GM23338 (cell line): ENCODE results near the gene LIMK2. TPM values are rescaled to one million over a fixed set of nuclear protein-coding genes. Genes with fewer than 3 reads are reported as not detected.
"Not testable (repeated sequence)": the region's sequence is repeated elsewhere in the genome, so short reads cannot be mapped to it uniquely, and the experiment has no call there.

ENCODE experiments used
- ATAC-seq: fragments of 200-7000 bp; cut with Tn5 transposase; 3 replicates; pipeline ENCODE4 v1.9.1; 2020
- DNase-seq: peaks from one replicate; pipeline ENCODE4 v3.0.0-alpha.2; 2015; ENCODE audit warnings: low spot score
- H2AFZ ChIP-seq: fragments of 200-600 bp; sonication (generic); 2 replicates; pipeline ENCODE4 v1.8.0; 2016; ENCODE audit warnings: antibody characterized with exemption, mild to moderate bottlenecking, moderate library complexity
- H3F3A ChIP-seq: fragments of 200-600 bp; sonication (generic); replicated peaks from 2 replicates; pipeline ENCODE4 v1.8.0; 2017; ENCODE audit warnings: antibody characterized with exemption, mixed run types, low read depth
- H3K27ac ChIP-seq: fragments of 200-600 bp; sonication (generic); 2 replicates; pipeline ENCODE4 v1.6.1; 2016; ENCODE audit warnings: low read depth
- H3K27me3 ChIP-seq: fragments of 200-600 bp; sonication (generic); 2 replicates; pipeline ENCODE4 v1.8.0; 2016; ENCODE audit warnings: mild to moderate bottlenecking, mixed run types, moderate library complexity; ENCODE audit not compliant: insufficient read depth
- H3K36me3 ChIP-seq: fragments of 200-600 bp; sonication (generic); 2 replicates; pipeline ENCODE4 v1.8.0; 2016; ENCODE audit warnings: mild to moderate bottlenecking; ENCODE audit not compliant: insufficient read depth
- H3K4me1 ChIP-seq: fragments of 200-600 bp; sonication (generic); 2 replicates; pipeline ENCODE4 v1.8.0; 2016; ENCODE audit warnings: mild to moderate bottlenecking, moderate library complexity; ENCODE audit not compliant: insufficient read depth
- H3K4me2 ChIP-seq: fragments of 200-600 bp; sonication (generic); 2 replicates; pipeline ENCODE4 v1.7.1; 2017; ENCODE audit warnings: mixed run types
- H3K4me3 ChIP-seq: fragments of 200-600 bp; sonication (generic); 2 replicates; pipeline ENCODE4 v1.6.1; 2016; ENCODE audit warnings: mixed run types
- H3K79me2 ChIP-seq: fragments of 200-600 bp; sonication (generic); replicated peaks from 2 replicates; pipeline ENCODE4 v1.8.0; 2017; ENCODE audit warnings: mild to moderate bottlenecking; ENCODE audit not compliant: insufficient read depth
- H3K9me2 ChIP-seq: fragments of 200-600 bp; sonication (generic); 2 replicates; pipeline ENCODE4 v1.8.0; 2017; ENCODE audit not compliant: insufficient read depth
- H4K20me1 ChIP-seq: fragments of 200-600 bp; sonication (generic); replicated peaks from 2 replicates; pipeline ENCODE4 v1.8.0; 2017; ENCODE audit warnings: mild to moderate bottlenecking; ENCODE audit not compliant: insufficient read depth
- H3K27ac Mint-ChIP-seq: 2 replicates; pipeline ENCODE4 v1.8.0; 2020; ENCODE audit warnings: inconsistent platforms, mild to moderate bottlenecking, moderate library complexity, mixed read lengths
- H3K27me3 Mint-ChIP-seq: 3 replicates; pipeline ENCODE4 v1.8.0; 2022; ENCODE audit warnings: low read depth, mild to moderate bottlenecking, moderate library complexity, mixed read lengths, inconsistent platforms; ENCODE audit not compliant: insufficient read depth, poor library complexity
- H3K36me3 Mint-ChIP-seq: 3 replicates; pipeline ENCODE4 v1.8.0; 2021; ENCODE audit warnings: low read depth, mild to moderate bottlenecking, inconsistent platforms, moderate library complexity, mixed read lengths
- H3K4me1 Mint-ChIP-seq: 3 replicates; pipeline ENCODE4 v1.8.0; 2020; ENCODE audit warnings: mild to moderate bottlenecking, inconsistent platforms, mixed read lengths
- H3K4me3 Mint-ChIP-seq: 3 replicates; pipeline ENCODE4 v1.8.0; 2021; ENCODE audit warnings: moderate library complexity, mild to moderate bottlenecking, inconsistent platforms, mixed read lengths
- H3K9me3 Mint-ChIP-seq: 3 replicates; pipeline ENCODE4 v1.8.0; 2020; ENCODE audit warnings: moderate library complexity, mild to moderate bottlenecking, inconsistent platforms, mixed read lengths
- CREB1 ChIP-seq: fragments of 250-450 bp; sonication (Bioruptor Pico); IDR thresholded peaks from 2 replicates; pipeline ENCODE4 v1.5.0; 2020; ENCODE audit warnings: low read depth, mild to moderate bottlenecking, moderate library complexity
- CTCF ChIP-seq, 2 experiments: fragments of 200-600 bp in 1 of 2; sonication (generic) in 1 of 2; conservative IDR thresholded peaks; 2 replicates each; pipeline versions ENCODE4 v1.5.1 to v1.6.1; 2016 to 2017; ENCODE audit warnings: antibody characterized with exemption in 2 of 2, low read depth in 2 of 2, mild to moderate bottlenecking in 2 of 2, moderate library complexity in 1 of 2
- EZH2 ChIP-seq: fragments of 200-600 bp; sonication (generic); IDR thresholded peaks from one replicate; pipeline ENCODE4 v1.8.0; 2017; ENCODE audit warnings: antibody characterized with exemption, mild to moderate bottlenecking, low read depth; ENCODE audit not compliant: unreplicated experiment
- JUNB ChIP-seq: IDR thresholded peaks from one replicate; pipeline ENCODE4 v1.6.1; 2016; ENCODE audit warnings: antibody characterized with exemption; ENCODE audit not compliant: unreplicated experiment
- NANOG ChIP-seq: IDR thresholded peaks from 2 replicates; pipeline ENCODE4 v1.6.1; 2016; ENCODE audit warnings: antibody characterized with exemption, borderline replicate concordance
- REST ChIP-seq: IDR thresholded peaks from one replicate; pipeline ENCODE4 v1.6.1; 2018; ENCODE audit warnings: antibody characterized with exemption; ENCODE audit not compliant: unreplicated experiment
- STAT1 ChIP-seq: IDR thresholded peaks from one replicate; pipeline ENCODE4 v1.6.1; 2016; ENCODE audit warnings: antibody characterized with exemption; ENCODE audit not compliant: unreplicated experiment
- ZNF331 ChIP-seq: fragments of 250-450 bp; sonication (Bioruptor Pico); IDR thresholded peaks from 2 replicates; pipeline ENCODE4 v1.5.0; 2020; ENCODE audit warnings: low read depth, mild to moderate bottlenecking, moderate library complexity
- ZNF462 ChIP-seq: fragments of 250-450 bp; sonication (Bioruptor Pico); IDR thresholded peaks from 2 replicates; pipeline ENCODE4 v1.5.0; 2020; ENCODE audit warnings: mild to moderate bottlenecking, moderate library complexity
- polyA plus RNA-seq: library from polyadenylated mRNA; unstranded; fragments of >200 nt; fragmentation: Nextera tagmentation; extraction: Ambion mirVana; gene quantifications from 2 replicates; pipeline ENCODE4 v1.2.1, GENCODE V29; 2016
- total RNA-seq: library from RNA; depleted of rRNA; stranded (reverse); fragments of >200 nt; shearing (Covaris generic); gene quantifications from 2 replicates; pipeline ENCODE4 v1.2.3, GENCODE V29; 2014
- TF ChIP-seq, protein P1 (sequence below): IDR thresholded peaks from 2 replicates; pipeline ENCODE4 v1.6.1; 2016; ENCODE audit warnings: antibody characterized with exemption

Gene LIMK2
- total and polyA plus RNA-seq, 2 experiments from 2014 or later: 12.5 to 39.8 TPM

DNA sequence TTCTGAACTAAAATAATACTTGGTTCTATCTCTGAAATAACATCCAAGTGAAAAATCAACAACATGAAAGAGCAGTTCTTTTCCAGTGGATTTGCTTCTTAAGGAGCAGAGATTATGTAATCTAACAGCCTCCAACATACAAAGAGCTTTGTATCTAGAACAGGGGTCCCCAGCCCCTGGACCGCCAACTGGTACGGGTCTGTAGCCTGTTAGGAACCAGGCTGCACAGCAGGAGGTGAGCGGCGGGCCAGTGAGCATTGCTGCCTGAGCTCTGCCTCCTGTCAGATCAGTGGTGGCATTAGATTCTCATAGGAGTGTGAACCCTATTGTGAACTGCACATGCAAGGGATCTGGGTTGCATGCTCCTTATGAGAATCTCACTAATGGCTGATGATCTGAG, 12.6 kb downstream of the LIMK2 start:
- H3K9me2 ChIP-seq, DNase-seq, H3K4me1 ChIP-seq, H3K27me3 Mint-ChIP-seq, H3K4me2 ChIP-seq, H3K36me3 ChIP-seq, H3K27me3 ChIP-seq, H3K36me3 Mint-ChIP-seq, H2AFZ ChIP-seq, H3K9me3 Mint-ChIP-seq, H3K27ac ChIP-seq, H3K4me3 ChIP-seq, H3K4me3 Mint-ChIP-seq, H3F3A ChIP-seq, H3K27ac Mint-ChIP-seq: not testable (repeated sequence)
- Histone ChIP-seq H3K79me2 (peaks cover 69% of the 10 kb centered on the region), H4K20me1 (peaks cover 23% of the 10 kb centered on the region)
- ATAC-seq: peak; percentile 55; the same call in 2 of the 3 replicates
- peaks cover 14% of the 10 kb centered on the region for H3K4me1 Mint-ChIP-seq

DNA sequence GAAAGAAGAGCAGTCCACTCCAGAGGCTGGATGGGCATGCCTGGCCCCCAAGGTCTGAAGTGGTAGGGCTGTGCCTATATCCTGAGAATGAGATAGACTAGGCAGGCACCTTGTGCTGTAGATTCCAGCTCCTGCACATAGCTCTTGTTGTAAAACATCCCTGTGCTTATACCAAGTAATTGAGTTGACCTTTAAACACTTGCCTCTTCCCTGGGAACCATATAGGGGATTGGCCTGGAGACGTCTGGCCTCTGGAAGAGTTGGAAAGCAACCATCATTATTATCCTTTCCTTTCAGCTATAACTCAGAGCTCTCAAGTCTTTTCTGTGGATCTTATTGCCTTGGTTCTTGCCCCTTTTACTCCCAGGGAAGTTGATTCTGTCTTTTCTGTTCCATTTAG, 15.1 kb downstream of the LIMK2 start:
- H3K4me2 ChIP-seq: no peak overlapping the region
- H2AFZ ChIP-seq: no peak overlapping the region
- DNase-seq (no peak), ATAC-seq (no peak)
- H3K36me3 ChIP-seq: no peaks in the 10 kb centered on the region
- H3K4me1 Mint-ChIP-seq: peaks cover 12% of the 10 kb centered on the region
- H3K27me3 Mint-ChIP-seq: no peaks in the 10 kb centered on the region
- no peak overlapping the region for H3K27ac Mint-ChIP-seq
- H3F3A ChIP-seq: no peaks in the 10 kb centered on the region
- H4K20me1 ChIP-seq: peaks cover 30% of the 10 kb centered on the region
- no peak overlapping the region for H3K4me3 ChIP-seq
- no peak overlapping the region for H3K4me3 Mint-ChIP-seq
- no peaks in the 10 kb centered on the region for H3K9me2 ChIP-seq
- H3K36me3 Mint-ChIP-seq: peaks cover 9% of the 10 kb centered on the region
- H3K4me1 ChIP-seq: peaks cover 10% of the 10 kb centered on the region; the same call in 1 of the 2 replicates
- H3K27ac ChIP-seq: no peak overlapping the region
- no peaks in the 10 kb centered on the region for H3K27me3 ChIP-seq
- H3K79me2 ChIP-seq: peaks cover 45% of the 10 kb centered on the region
- no peaks in the 10 kb centered on the region for H3K9me3 Mint-ChIP-seq
- TF ChIP-seq REST (no peak), STAT1 (no peak), ZNF462 (CRISPR knock-in tag) (no peak), NANOG (no peak), CTCF (conservative IDR thresholded peaks at IDR 0.05; ENCODE audit: low read depth in 2 of 2) (no peak), JUNB (no peak), CREB1 (CRISPR knock-in tag) (no peak), EZH2 (no peak), ZNF331 (no peak)
- TF ChIP-seq, protein P1, sequence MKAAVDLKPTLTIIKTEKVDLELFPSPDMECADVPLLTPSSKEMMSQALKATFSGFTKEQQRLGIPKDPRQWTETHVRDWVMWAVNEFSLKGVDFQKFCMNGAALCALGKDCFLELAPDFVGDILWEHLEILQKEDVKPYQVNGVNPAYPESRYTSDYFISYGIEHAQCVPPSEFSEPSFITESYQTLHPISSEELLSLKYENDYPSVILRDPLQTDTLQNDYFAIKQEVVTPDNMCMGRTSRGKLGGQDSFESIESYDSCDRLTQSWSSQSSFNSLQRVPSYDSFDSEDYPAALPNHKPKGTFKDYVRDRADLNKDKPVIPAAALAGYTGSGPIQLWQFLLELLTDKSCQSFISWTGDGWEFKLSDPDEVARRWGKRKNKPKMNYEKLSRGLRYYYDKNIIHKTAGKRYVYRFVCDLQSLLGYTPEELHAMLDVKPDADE: no peak
